Uterus (tissue), 2 donors: ENCODE data around the gene NRG4.

Experiments used
- CTCF ChIP-seq, 4 experiments: fragments of 200-600 bp in 2 of 4; fragments of 450-650 bp in 2 of 4; sonication (generic) in 2 of 4; IDR thresholded peaks; one replicate each; pipeline ENCODE4 v1.5.1; 2016 to 2019; ENCODE audit warnings: antibody characterized with exemption in 4 of 4, mild to moderate bottlenecking in 2 of 4, moderate library complexity in 1 of 4
- POLR2A ChIP-seq, 2 donors: fragments of 450-650 bp; IDR thresholded peaks; one replicate each; pipeline ENCODE4 v1.6.1; 2016; ENCODE audit warnings: antibody characterized with exemption in 2 of 2, mild to moderate bottlenecking in 1 of 2, moderate library complexity in 1 of 2

GRCh38 chr15:75905231-75905630 is 107.0 kb downstream of the NRG4 start:
- TF ChIP-seq CTCF (IDR thresholded peaks at IDR 0.05) (no peak), POLR2A (IDR thresholded peaks at IDR 0.05) (no peak)
